ENCODE data around the gene NUAK1.

The NUAK1 gene

DNA sequence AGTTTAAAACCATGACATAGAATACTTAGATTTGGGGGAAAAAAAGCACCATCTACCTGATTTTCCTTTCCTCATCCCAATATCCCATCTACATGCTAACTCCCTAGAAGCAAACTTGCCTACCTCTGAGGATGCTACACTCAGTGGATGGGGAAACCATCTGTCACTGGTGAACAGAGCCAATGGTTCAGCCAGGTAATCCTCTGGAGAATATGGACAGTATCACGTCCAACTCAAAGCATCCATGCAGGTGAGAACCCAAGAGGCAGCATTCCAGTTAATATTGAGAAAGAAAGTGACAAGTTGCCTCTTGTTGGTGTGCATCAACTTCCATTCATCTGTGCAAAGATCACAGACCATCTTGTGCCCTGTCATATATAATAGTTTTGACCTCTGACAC is 73.2 kb downstream of the NUAK1 start:
- H3K79me2 ChIP-seq (ENCODE audit: insufficient read depth, low read length), result no peaks in the 10 kb centered on the region
- no peak overlapping the region for H3K27ac ChIP-seq (ENCODE audit: low read depth, low read length)
- no peak overlapping the region for H3K4me2 ChIP-seq (ENCODE audit: low read depth, low read length, poor library complexity, severe bottlenecking)
- no peaks in the 10 kb centered on the region for H3K9me3 ChIP-seq (ENCODE audit: insufficient read depth, low read length)
- TF ChIP-seq EZH2phosphoT487 (conservative IDR thresholded peaks at IDR 0.05; ENCODE audit: low read length) (no peak), CTCF (IDR thresholded peaks at IDR 0.05; ENCODE audit: insufficient read depth, low read length, poor library complexity, severe bottlenecking) (no peak)
- H3K36me3 ChIP-seq (ENCODE audit: low read length), result no peaks in the 10 kb centered on the region
- H3K9me2 ChIP-seq (replicated peaks; ENCODE audit: insufficient read depth, low read length), result no peaks in the 10 kb centered on the region
- no peaks in the 10 kb centered on the region for H3F3A ChIP-seq (ENCODE audit: insufficient read depth)
- H3K27me3 ChIP-seq (ENCODE audit: low read length), result no peaks in the 10 kb centered on the region
- H3K4me3 ChIP-seq (ENCODE audit: insufficient read depth, low read length, poor library complexity, severe bottlenecking), result no peak overlapping the region
- H2AFZ ChIP-seq (ENCODE audit: low read depth, low read length, severe bottlenecking), result no peak overlapping the region
- H4K20me1 ChIP-seq (ENCODE audit: low read depth, low read length), result no peaks in the 10 kb centered on the region
- H3K9ac ChIP-seq (ENCODE audit: low read length), result no peak overlapping the region

- Histone ChIP-seq H3K27ac (ENCODE audit: low read depth, low read length) (no peak overlapping the region), H2AFZ (ENCODE audit: low read depth, low read length, severe bottlenecking) (no peak overlapping the region), H3K36me3 (ENCODE audit: low read length) (no peaks in the 10 kb centered on the region), H3K4me2 (ENCODE audit: low read depth, low read length, poor library complexity, severe bottlenecking) (no peak overlapping the region), H4K20me1 (ENCODE audit: low read depth, low read length) (no peaks in the 10 kb centered on the region), H3K9me2 (replicated peaks; ENCODE audit: insufficient read depth, low read length) (no peaks in the 10 kb centered on the region), H3K79me2 (ENCODE audit: insufficient read depth, low read length) (no peaks in the 10 kb centered on the region), H3K27me3 (ENCODE audit: low read length) (no peaks in the 10 kb centered on the region), H3K9ac (ENCODE audit: low read length) (no peak overlapping the region), H3F3A (ENCODE audit: insufficient read depth) (no peaks in the 10 kb centered on the region), H3K4me3 (ENCODE audit: insufficient read depth, low read length, poor library complexity, severe bottlenecking) (no peak overlapping the region), H3K9me3 (ENCODE audit: insufficient read depth, low read length) (no peaks in the 10 kb centered on the region)
- no peak for TF ChIP-seq EZH2phosphoT487 (conservative IDR thresholded peaks at IDR 0.05; ENCODE audit: low read length)
- no peak for TF ChIP-seq CTCF (IDR thresholded peaks at IDR 0.05; ENCODE audit: insufficient read depth, low read length, poor library complexity, severe bottlenecking)
Measured at GRCh38 chr12:106064721-106065021, 74.1 kb downstream of the NUAK1 start.

DNA sequence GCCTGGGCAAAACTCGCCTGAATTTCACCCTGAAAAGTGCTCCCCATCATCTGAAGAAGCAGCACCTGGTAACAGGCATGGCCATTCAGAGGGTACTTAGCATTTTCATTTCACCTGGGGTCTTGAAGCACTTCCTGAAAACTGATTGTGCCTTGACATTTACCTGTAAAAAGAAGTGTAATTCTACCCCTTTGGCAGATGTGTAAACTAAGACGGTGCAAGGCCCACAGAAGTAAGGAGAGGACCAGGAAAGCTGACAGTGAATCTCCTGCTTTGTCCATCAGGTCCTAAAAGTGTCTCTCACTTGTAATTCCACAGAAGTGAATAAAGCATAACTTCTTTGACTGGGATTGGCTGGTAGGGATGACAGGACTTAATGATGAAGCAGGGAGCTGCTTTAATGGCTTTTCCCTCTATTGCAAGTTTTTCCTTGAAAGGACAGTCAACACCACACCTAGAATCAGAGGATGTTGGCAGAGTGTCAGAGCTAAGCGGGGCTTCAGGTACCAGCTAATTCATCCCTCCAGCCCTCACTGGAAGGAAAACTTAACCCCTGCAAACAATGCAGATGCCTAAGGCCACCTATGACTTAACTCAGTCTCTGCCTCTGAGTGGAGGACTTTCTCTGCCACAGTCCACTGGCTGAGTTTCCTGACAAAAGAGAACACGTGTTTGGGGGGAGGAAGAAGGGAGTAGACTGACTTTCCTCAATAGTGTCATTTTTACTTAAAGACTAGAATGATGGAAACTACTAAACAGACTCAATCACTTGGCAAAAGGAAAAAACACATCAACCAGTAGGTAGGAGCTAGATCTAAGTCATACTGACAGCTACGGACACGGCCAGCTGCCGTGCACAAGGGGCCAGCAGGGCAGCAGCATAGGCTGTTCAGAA is 74.7 kb downstream of the NUAK1 start:
- no peaks in the 10 kb centered on the region for H3K79me2 ChIP-seq (ENCODE audit: insufficient read depth, low read length)
- H3K27ac ChIP-seq (ENCODE audit: low read depth, low read length), result no peak overlapping the region

More for the DNA sequence above, 74.7 kb downstream of the NUAK1 start:
- Histone ChIP-seq H3K4me3 (ENCODE audit: insufficient read depth, low read length, poor library complexity, severe bottlenecking) (no peak overlapping the region), H2AFZ (ENCODE audit: low read depth, low read length, severe bottlenecking) (no peak overlapping the region), H3F3A (ENCODE audit: insufficient read depth) (no peaks in the 10 kb centered on the region), H3K9me2 (replicated peaks; ENCODE audit: insufficient read depth, low read length) (no peaks in the 10 kb centered on the region), H3K36me3 (ENCODE audit: low read length) (no peaks in the 10 kb centered on the region), H3K4me2 (ENCODE audit: low read depth, low read length, poor library complexity, severe bottlenecking) (no peak overlapping the region), H4K20me1 (ENCODE audit: low read depth, low read length) (no peaks in the 10 kb centered on the region), H3K27me3 (ENCODE audit: low read length) (no peaks in the 10 kb centered on the region), H3K9ac (ENCODE audit: low read length) (no peak overlapping the region), H3K9me3 (ENCODE audit: insufficient read depth, low read length) (no peaks in the 10 kb centered on the region)
- TF ChIP-seq CTCF (IDR thresholded peaks at IDR 0.05; ENCODE audit: insufficient read depth, low read length, poor library complexity, severe bottlenecking) (no peak), EZH2phosphoT487 (conservative IDR thresholded peaks at IDR 0.05; ENCODE audit: low read length) (no peak)

Data from SU-DHL-6 (cell line).